Erythroblast (primary cell): Measurements from ENCODE around the gene S1PR5.

Experiments used
- GATA1 ChIP-seq: IDR thresholded peaks from 2 replicates; pipeline ENCODE4 v1.6.1; 2011; ENCODE audit warnings: low read depth, mild to moderate bottlenecking, control low read depth, low read length, moderate library complexity
- POLR2A ChIP-seq: IDR thresholded peaks from 2 replicates; pipeline ENCODE4 v1.6.1; 2011; ENCODE audit warnings: mild to moderate bottlenecking, low read length

GRCh38 chr19:10550336-10550735 is 33.1 kb upstream of the S1PR5 start:
- TF ChIP-seq POLR2A, result no peak
- no peak for TF ChIP-seq GATA1
